ENCODE measurements around the gene SEC24B.
"Not testable (repeated sequence)": the region's sequence is repeated elsewhere in the genome, so short reads cannot be mapped to it uniquely, and the experiment has no call there.

The SEC24B gene

GRCh38 chr4:109432696-109433095 lies 919 bp upstream of the SEC24B start:
- DNase-seq (ENCODE audit: low spot score), result peak; percentile 34

- peak; percentile 40 for DNase-seq (ENCODE audit: low spot score)
Measured at GRCh38 chr4:109434007-109434971, 674 bp downstream of the SEC24B start.

GRCh38 chr4:109435635-109436034 lies 2.0 kb downstream of the SEC24B start:
- no peak for DNase-seq (ENCODE audit: low spot score)

GRCh38 chr4:109436504-109436903 lies 2.9 kb downstream of the SEC24B start:
- DNase-seq (ENCODE audit: low spot score), result no peak

GRCh38 chr4:109440948-109441347 lies 7.3 kb downstream of the SEC24B start:
- no peak for DNase-seq (ENCODE audit: low spot score)

- DNase-seq (ENCODE audit: low spot score), result no peak
Measured at GRCh38 chr4:109441862-109442458, 8.3 kb downstream of the SEC24B start.

- DNase-seq (ENCODE audit: low spot score), result no peak
Measured at GRCh38 chr4:109444182-109444844, 10.7 kb downstream of the SEC24B start.

GRCh38 chr4:109447278-109447677 lies 13.7 kb downstream of the SEC24B start:
- DNase-seq (ENCODE audit: low spot score), result no peak

- DNase-seq (ENCODE audit: low spot score), result no peak
Measured at GRCh38 chr4:109451544-109452273, 18.1 kb downstream of the SEC24B start.

GRCh38 chr4:109453110-109453509 lies 19.5 kb downstream of the SEC24B start:
- not testable (repeated sequence) for DNase-seq (ENCODE audit: low spot score)

- no peak for DNase-seq (ENCODE audit: low spot score)
Measured at GRCh38 chr4:109462297-109462696, 28.7 kb downstream of the SEC24B start.

- DNase-seq (ENCODE audit: low spot score), result no peak
Measured at GRCh38 chr4:109462802-109463201, 29.2 kb downstream of the SEC24B start.

- peak; percentile 46 for DNase-seq (ENCODE audit: low spot score)
Measured at GRCh38 chr4:109465069-109465468, 31.5 kb downstream of the SEC24B start.

- no peak for DNase-seq (ENCODE audit: low spot score)
Measured at GRCh38 chr4:109469915-109470314, 36.3 kb downstream of the SEC24B start.

- DNase-seq (ENCODE audit: low spot score), result no peak
Measured at GRCh38 chr4:109472343-109472761, 38.7 kb downstream of the SEC24B start.

- DNase-seq (ENCODE audit: low spot score), result no peak
Measured at GRCh38 chr4:109473824-109474223, 40.2 kb downstream of the SEC24B start.

- no peak for DNase-seq (ENCODE audit: low spot score)
Measured at GRCh38 chr4:109486007-109486406, 52.4 kb downstream of the SEC24B start.

- no peak for DNase-seq (ENCODE audit: low spot score)
Measured at GRCh38 chr4:109494563-109494962, 60.9 kb downstream of the SEC24B start.

GRCh38 chr4:109495514-109495913 lies 61.9 kb downstream of the SEC24B start:
- no peak for DNase-seq (ENCODE audit: low spot score)

- no peak for DNase-seq (ENCODE audit: low spot score)
Measured at GRCh38 chr4:109496875-109497274, 63.3 kb downstream of the SEC24B start.

GRCh38 chr4:109497511-109497910 lies 63.9 kb downstream of the SEC24B start:
- no peak for DNase-seq (ENCODE audit: low spot score)

- DNase-seq (ENCODE audit: low spot score), result no peak
Measured at GRCh38 chr4:109499513-109499912, 65.9 kb downstream of the SEC24B start.
